ES-I3 (cell line): ENCODE data around the gene TMPRSS11B.

ENCODE experiments used
- H3K36me3 ChIP-seq: 2 replicates; pipeline ENCODE4 v1.6.1; 2013; ENCODE audit warnings: mild to moderate bottlenecking, low read length, control low read depth, moderate library complexity; ENCODE audit not compliant: insufficient read depth
- H3K4me1 ChIP-seq: 2 replicates; pipeline ENCODE4 v1.6.1; 2013; ENCODE audit warnings: mild to moderate bottlenecking, control low read depth, low read length; ENCODE audit not compliant: insufficient read depth
- H3K9ac ChIP-seq: 2 replicates; pipeline ENCODE4 v1.6.1; 2013; ENCODE audit warnings: low read depth, mild to moderate bottlenecking, low read length, moderate library complexity
- H3K9me3 ChIP-seq: 2 replicates; pipeline ENCODE4 v1.6.1; 2013; ENCODE audit warnings: mild to moderate bottlenecking, low read length, moderate library complexity; ENCODE audit not compliant: control insufficient read depth, insufficient read depth

The TMPRSS11B gene

GRCh38 chr4:68183417-68183816 is 62.1 kb downstream of the TMPRSS11B start:
- no peaks in the 10 kb centered on the region for H3K36me3 ChIP-seq
- H3K9ac ChIP-seq, result no peak overlapping the region
- H3K4me1 ChIP-seq, result no peaks in the 10 kb centered on the region
- H3K9me3 ChIP-seq, result no peaks in the 10 kb centered on the region

GRCh38 chr4:68182382-68182820 is 63.1 kb downstream of the TMPRSS11B start:
- Histone ChIP-seq H3K9me3 (no peaks in the 10 kb centered on the region), H3K9ac (no peak overlapping the region), H3K4me1 (no peaks in the 10 kb centered on the region), H3K36me3 (no peaks in the 10 kb centered on the region)

GRCh38 chr4:68180849-68181526 is 64.5 kb downstream of the TMPRSS11B start:
- H3K9me3 ChIP-seq, result no peaks in the 10 kb centered on the region
- no peaks in the 10 kb centered on the region for H3K36me3 ChIP-seq
- H3K9ac ChIP-seq, result no peak overlapping the region
- H3K4me1 ChIP-seq, result no peaks in the 10 kb centered on the region; the same call in 1 of the 2 replicates

- Histone ChIP-seq H3K9ac (no peak overlapping the region), H3K4me1 (no peaks in the 10 kb centered on the region; the same call in 1 of the 2 replicates), H3K9me3 (peaks cover 3% of the 10 kb centered on the region; the same call in 1 of the 2 replicates), H3K36me3 (no peaks in the 10 kb centered on the region)
Measured at GRCh38 chr4:68176904-68177303, 68.6 kb downstream of the TMPRSS11B start.
